Measurements from ENCODE around the gene EGFR.

EGFR gene

GRCh38 chr7:55066524-55066923, 47.7 kb downstream of the EGFR start (continued):
- TF ChIP-seq, protein P1, sequence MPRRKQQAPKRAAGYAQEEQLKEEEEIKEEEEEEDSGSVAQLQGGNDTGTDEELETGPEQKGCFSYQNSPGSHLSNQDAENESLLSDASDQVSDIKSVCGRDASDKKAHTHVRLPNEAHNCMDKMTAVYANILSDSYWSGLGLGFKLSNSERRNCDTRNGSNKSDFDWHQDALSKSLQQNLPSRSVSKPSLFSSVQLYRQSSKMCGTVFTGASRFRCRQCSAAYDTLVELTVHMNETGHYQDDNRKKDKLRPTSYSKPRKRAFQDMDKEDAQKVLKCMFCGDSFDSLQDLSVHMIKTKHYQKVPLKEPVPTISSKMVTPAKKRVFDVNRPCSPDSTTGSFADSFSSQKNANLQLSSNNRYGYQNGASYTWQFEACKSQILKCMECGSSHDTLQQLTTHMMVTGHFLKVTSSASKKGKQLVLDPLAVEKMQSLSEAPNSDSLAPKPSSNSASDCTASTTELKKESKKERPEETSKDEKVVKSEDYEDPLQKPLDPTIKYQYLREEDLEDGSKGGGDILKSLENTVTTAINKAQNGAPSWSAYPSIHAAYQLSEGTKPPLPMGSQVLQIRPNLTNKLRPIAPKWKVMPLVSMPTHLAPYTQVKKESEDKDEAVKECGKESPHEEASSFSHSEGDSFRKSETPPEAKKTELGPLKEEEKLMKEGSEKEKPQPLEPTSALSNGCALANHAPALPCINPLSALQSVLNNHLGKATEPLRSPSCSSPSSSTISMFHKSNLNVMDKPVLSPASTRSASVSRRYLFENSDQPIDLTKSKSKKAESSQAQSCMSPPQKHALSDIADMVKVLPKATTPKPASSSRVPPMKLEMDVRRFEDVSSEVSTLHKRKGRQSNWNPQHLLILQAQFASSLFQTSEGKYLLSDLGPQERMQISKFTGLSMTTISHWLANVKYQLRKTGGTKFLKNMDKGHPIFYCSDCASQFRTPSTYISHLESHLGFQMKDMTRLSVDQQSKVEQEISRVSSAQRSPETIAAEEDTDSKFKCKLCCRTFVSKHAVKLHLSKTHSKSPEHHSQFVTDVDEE (CRISPR knock-in tag; IDR thresholded peaks at IDR 0.05), result no peak
- TF ChIP-seq PPARA (CRISPR knock-in tag; IDR thresholded peaks at IDR 0.05; ENCODE audit: borderline replicate concordance) (no peak), ISL1 (CRISPR knock-in tag; IDR thresholded peaks at IDR 0.05) (no peak), ZFP30 (CRISPR knock-in tag; IDR thresholded peaks at IDR 0.05) (no peak), ESRRG (CRISPR knock-in tag; IDR thresholded peaks at IDR 0.05) (no peak), CSDC2 (CRISPR knock-in tag; IDR thresholded peaks at IDR 0.05) (no peak), TCF4 (CRISPR knock-in tag; IDR thresholded peaks at IDR 0.05; ENCODE audit: borderline replicate concordance) (no peak), ZNF70 (CRISPR knock-in tag; IDR thresholded peaks at IDR 0.05) (no peak), OSR1 (CRISPR knock-in tag; IDR thresholded peaks at IDR 0.05) (no peak)
- TF ChIP-seq, protein P2, sequence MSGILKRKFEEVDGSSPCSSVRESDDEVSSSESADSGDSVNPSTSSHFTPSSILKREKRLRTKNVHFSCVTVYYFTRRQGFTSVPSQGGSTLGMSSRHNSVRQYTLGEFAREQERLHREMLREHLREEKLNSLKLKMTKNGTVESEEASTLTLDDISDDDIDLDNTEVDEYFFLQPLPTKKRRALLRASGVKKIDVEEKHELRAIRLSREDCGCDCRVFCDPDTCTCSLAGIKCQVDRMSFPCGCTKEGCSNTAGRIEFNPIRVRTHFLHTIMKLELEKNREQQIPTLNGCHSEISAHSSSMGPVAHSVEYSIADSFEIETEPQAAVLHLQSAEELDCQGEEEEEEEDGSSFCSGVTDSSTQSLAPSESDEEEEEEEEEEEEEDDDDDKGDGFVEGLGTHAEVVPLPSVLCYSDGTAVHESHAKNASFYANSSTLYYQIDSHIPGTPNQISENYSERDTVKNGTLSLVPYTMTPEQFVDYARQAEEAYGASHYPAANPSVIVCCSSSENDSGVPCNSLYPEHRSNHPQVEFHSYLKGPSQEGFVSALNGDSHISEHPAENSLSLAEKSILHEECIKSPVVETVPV (CRISPR knock-in tag; IDR thresholded peaks at IDR 0.05), result no peak

GRCh38 chr7:55066938-55067337, 48.1 kb downstream of the EGFR start:
- ATAC-seq, result no peak
- TF ChIP-seq CSDC2 (CRISPR knock-in tag; IDR thresholded peaks at IDR 0.05), result no peak

DNA sequence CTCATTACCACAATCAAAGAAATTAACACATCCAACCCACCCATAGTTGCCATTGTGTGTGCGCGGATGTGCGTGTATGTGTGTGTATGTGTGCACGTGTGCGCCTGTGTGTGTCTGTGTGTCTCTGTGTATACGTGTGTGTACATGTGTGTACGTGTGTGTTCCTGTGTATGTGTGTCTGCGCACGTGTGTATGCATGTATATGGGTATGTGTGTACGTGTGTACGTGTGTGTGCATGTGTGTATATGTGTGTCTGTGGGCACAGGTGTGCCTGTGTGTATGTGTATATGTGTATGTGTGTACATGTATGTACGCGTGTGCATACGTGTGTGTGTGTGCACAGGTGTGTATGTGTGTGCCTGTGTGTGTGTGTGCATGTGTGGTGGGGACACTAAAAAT, 48.9 kb downstream of the EGFR start:
- no peak for ATAC-seq
- TF ChIP-seq ZFP30 (CRISPR knock-in tag; IDR thresholded peaks at IDR 0.05), result no peak

DNA sequence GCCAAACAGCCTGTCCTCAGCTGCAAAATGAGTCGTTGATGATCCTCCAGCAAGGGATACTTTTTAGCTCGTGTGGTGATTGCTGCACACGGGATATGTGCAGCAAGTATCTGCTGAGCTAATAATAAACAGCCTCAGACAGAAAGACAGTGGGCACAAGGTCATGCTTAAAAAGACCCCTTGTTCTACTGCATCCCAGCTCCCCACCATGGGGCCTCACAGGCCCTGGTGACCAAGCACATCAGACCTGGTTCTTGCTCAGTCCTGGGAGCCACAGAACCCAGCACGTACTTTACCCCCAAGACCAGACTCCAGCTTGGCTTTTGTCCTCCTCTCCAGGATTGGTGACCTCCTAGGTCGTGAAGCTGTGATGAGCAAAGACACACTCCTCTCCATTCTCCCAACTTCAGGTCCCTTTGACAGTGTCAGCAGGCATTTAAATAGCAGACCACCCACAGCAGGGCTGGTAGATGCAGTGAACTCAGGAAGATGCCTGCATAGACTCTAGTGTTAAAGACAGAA, 50.5 kb downstream of the EGFR start:
- TF ChIP-seq ZNF8 (CRISPR knock-in tag; IDR thresholded peaks at IDR 0.05) (no peak), TCF4 (CRISPR knock-in tag; IDR thresholded peaks at IDR 0.05; ENCODE audit: borderline replicate concordance) (no peak), ESRRG (CRISPR knock-in tag; IDR thresholded peaks at IDR 0.05) (no peak), RARB (CRISPR knock-in tag; IDR thresholded peaks at IDR 0.05) (no peak), ZFP3 (CRISPR knock-in tag; IDR thresholded peaks at IDR 0.05) (no peak), ZC3H10 (CRISPR knock-in tag; IDR thresholded peaks at IDR 0.05) (no peak), SNAI2 (CRISPR knock-in tag; IDR thresholded peaks at IDR 0.05) (no peak), TOX (CRISPR knock-in tag; IDR thresholded peaks at IDR 0.05; ENCODE audit: borderline replicate concordance) (no peak), PPARA (CRISPR knock-in tag; IDR thresholded peaks at IDR 0.05; ENCODE audit: borderline replicate concordance) (no peak), GLIS3 (CRISPR knock-in tag; IDR thresholded peaks at IDR 0.05) (no peak), ZNF565 (CRISPR knock-in tag; conservative IDR thresholded peaks at IDR 0.05; ENCODE audit: low read depth) (no peak), ZNF70 (CRISPR knock-in tag; IDR thresholded peaks at IDR 0.05) (no peak), CSDC2 (CRISPR knock-in tag; IDR thresholded peaks at IDR 0.05) (no peak), ARNTL (CRISPR knock-in tag; IDR thresholded peaks at IDR 0.05; ENCODE audit: borderline replicate concordance, low read depth) (no peak)
- TF ChIP-seq, protein P3, sequence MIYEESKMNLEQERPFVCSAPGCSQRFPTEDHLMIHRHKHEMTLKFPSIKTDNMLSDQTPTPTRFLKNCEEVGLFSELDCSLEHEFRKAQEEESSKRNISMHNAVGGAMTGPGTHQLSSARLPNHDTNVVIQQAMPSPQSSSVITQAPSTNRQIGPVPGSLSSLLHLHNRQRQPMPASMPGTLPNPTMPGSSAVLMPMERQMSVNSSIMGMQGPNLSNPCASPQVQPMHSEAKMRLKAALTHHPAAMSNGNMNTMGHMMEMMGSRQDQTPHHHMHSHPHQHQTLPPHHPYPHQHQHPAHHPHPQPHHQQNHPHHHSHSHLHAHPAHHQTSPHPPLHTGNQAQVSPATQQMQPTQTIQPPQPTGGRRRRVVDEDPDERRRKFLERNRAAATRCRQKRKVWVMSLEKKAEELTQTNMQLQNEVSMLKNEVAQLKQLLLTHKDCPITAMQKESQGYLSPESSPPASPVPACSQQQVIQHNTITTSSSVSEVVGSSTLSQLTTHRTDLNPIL (CRISPR knock-in tag; IDR thresholded peaks at IDR 0.05; ENCODE audit: low read depth), result no peak
- TF ChIP-seq, protein P1 (CRISPR knock-in tag; IDR thresholded peaks at IDR 0.05), result no peak
- no peak for ATAC-seq

Data from SK-N-SH treated with all-trans-retinoic acid at 6 μM for 48 hours (cell line).